NCI-H526 (cell line): Measurements from ENCODE around the gene SMC5.
"Not testable (repeated sequence)": the region's sequence is repeated elsewhere in the genome, so short reads cannot be mapped to it uniquely, and the experiment has no call there.

Experiments used
- DNase-seq, 2 experiments: peaks; one replicate each; lab custom pipeline; 2025; lab: John Stamatoyannopoulos, UW

SMC5 gene

DNA sequence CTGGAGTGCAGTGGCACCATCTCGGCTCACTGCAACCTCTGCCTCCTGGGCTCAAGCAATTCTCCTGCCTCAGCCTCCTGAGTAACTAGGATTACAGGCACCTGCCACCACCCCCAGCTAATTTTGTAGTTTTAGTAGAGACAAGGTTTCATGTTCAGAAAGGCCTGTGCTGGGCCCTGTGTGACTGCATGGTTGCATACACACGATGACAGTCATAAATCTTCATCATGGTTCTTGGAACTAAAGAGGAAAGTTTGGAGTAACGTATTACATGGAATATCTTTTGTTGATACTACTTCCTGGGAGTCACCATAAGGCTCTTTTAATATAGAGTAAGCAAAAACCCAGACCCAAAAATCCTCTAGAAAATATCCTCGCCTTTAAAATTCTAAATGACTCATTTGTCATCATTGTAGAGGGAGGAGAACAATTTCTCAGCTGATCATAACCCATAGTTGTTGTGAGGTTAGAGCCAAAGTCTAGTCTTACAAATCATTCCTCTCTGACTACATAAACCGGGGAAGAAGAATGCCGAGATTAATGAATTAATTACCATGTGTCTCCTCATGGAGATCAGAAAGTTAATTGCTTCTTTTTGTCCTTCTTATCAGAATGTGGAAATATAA lies 108.6 kb downstream of the SMC5 start:
- DNase-seq: no peak

DNA sequence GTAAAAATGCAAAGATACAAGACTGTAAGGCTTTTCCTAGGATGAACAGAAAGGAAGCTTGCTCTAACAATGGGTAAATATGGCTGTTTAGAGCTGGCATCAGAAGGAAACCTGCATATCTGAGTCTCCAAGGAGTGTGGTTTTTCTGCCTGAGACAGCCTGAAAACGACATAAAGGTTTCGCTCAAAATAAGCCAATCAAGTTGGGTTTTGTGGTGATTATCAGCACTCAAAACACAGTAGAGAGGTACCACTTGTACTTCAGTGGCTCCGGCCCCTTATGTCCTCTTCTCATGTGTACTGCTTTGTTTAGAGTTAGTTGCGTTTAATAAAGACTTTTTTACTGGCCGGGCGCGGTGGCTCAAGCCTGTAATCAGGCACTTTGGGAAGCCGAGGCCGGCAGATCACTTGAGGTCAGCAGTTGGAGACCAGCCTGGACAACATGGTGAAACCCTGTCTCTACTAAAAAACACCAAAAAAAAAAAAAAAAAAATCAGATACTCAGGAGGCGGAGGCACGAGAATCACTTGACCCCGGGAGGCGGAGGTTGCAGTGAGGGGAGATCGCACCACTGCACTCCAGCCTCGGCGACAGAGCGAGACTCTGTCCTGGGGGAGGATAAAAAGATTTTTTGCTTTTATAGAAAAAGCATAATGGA lies 116.3 kb downstream of the SMC5 start:
- DNase-seq: no peak

DNA sequence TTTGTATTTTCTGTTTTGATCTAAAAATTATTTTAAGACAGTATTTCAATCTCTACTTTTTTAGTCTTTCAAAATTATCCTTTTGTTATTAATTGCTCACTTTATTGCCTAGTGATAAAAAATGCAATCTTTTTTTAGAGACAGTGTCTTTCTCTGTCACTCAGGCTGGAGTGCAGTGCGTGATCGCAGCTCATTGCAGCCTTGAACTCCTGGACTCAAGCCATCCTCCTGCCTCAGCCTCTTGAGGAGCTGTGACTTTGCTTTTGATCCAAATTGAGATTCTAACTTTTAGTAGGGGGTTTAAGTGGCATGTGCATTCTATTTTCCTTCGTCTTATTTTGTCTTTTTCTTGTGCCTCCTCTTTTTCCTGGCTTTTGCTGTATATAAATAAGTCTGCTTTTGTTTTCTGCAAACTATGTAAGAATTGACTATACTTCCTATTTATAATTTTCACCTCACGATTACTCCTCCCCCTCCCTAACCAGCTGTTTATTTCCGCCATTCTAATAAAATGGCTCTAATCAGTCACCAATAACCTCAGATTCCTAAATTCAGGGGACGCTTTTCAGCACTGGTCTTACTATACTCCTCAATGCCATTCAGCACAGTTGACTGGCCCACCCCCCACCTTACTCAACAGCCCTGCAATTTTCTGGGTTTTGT lies 123.4 kb downstream of the SMC5 start:
- no peak for DNase-seq

DNA sequence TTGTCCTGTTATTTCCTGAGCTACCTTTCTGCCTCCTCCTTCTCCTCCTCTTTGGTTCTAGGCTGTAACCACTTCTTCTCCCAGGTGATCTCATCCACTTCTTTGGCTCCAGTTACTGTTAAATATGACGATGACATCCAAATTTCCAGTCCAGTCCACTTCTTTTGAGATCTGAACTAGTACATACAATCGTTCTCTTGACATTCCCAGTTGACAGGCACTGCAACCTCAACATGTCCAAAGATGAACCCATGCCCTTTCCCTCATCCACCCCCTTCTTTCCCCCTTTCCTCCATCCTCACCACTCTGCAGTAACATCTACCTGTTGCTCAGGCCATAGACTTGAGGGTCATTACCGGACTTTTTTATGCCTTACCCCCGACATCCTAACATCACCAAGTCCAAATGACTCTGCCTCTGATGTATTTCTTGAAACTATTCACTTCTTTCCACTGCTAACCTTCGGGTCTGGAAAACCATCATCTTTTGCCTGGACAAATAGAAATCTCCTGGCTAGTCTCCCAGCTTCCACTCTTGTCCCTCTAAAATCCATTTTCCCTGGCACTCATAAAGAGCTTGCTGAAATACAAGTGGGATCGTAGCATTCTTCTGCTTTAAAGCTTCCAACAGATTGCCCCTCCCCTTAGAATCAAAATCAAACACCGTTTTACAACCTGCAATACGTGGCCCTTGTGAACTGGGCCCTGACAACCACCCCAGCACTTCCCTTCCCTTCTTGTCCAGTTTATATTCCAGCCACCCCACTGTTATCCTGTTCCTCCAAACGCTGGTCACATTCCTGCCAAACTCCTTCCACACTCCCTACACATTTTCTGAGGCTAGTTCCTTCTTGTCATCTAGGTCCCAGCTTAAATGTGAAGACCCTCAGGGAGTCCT lies 124.2 kb downstream of the SMC5 start:
- no peak for DNase-seq

DNA sequence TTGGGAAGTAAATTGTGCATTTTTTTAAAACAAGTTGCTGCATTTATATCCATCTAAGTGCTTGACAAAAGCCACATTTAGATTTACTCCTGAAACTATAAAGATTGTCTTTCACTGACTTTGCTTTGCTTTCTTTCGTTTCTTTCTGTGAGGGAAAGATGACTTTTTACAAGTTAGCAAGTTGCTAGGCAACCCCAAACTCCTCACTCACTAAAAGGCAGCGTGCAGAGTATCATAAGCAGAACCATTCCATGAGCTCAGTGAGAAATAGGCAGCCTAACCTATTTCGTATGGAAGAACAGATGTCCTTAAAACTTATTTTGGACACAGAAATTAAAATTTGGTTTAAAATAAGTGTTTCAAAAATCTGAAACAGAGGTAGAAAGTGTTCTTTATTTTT lies 126.6 kb downstream of the SMC5 start:
- no peak for DNase-seq

DNA sequence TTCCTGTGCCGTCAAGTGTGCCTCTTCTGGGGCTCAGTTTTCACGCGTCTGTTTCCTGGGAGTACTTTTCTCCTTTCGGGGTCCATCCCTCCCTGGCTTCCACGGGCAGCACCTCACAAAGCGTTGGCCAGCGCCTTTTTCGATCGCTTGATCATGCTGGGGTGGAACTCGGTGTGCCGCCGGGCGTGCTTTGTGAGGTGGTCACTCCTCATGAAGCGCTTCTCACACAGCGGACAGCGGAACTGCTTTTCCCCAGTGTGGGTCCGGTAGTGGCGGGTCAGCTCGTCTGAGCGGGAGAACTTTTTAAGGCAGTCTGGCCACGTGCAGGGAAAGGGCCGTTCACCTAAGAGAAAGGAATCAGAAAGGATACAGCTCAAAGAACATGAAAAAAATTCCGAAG lies 128.9 kb downstream of the SMC5 start:
- no peak for DNase-seq

DNA sequence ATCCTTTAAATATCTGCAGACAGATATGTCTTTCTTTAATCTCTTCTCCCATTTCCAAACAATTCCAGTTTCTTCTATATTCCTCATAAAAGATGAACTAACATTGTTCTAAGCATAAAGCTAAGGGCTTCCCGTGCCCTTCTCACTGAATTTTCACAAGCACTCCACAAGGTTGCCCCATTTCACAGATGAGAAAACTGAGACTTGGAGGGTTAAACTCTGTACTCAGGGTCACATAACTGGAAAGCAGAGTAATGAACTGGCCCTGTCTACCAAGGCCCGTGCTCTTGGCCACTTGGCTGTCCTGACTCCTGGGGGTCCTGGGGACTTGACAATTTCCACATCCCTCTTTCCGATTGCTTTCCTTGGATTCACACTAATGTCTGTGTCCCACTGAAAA lies 130.4 kb downstream of the SMC5 start:
- no peak for DNase-seq

DNA sequence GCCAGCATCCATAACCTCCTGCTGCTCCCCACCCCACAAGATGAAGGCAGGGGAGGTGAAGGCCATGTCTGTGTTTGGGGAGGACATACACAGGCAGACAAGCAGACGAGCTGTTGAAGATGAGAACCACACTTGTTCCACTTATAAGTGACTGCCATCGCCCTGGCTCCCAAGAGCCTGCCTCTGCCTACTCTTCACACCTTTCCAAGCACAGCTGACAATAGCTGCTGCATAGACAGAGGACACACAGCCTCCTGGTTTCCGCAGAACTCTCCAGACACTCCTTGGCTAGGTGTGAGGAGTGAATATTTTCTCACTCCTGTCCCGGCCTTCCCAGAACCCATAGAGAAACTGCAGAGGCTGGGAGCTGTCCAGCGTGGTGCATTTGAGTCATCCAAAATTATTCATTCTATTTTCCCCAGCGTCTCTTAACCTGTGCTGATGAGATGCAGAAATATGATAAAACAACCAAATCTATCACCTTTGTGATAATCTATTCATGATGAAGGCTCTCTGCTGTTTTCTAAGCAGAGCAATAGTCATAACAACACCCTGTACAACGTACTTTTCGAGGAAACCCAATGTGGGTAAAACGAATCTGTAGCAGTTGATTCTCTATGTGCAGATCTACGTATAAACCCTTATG lies 131.0 kb downstream of the SMC5 start:
- DNase-seq: no peak

DNA sequence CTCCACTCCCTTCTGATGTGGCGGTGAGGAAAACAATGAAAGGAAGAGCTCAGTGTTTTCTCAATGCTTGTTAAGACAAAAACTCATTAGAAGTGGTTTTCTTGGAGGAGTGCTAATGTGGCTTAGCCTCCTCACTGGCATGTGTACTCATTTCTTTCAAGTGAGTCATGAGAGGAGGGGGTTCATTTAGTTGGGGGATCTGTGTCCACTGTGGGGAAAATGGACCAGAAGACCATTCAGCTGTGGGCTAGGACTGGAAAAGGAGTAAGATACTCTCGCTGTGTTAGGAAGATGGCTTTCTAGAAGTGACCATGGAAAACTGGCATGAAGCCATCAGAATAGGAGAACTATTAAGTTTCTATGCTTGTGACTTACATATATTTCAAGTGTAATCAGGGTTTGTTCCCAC lies 132.2 kb downstream of the SMC5 start:
- DNase-seq: no peak

DNA sequence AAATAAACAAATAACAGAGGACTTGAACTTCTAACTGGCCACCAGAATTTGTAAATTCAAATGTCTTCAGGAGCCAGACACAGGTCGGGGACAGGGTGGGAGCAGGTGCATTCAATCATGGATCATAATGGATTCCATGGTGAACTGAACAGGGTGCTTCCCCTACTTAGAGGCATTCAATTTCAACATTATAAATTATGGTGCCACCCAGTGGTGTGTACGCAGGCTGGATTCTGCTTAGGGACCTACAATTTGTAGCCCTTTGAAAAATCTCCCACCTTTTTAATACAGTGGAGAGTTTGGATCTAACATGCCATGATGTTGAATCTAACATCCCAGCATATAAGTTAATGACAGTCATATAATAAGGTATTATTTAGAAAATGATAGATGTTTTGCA lies 133.4 kb downstream of the SMC5 start:
- peak in 1 of 2 experiments; percentile 42 for DNase-seq

DNA sequence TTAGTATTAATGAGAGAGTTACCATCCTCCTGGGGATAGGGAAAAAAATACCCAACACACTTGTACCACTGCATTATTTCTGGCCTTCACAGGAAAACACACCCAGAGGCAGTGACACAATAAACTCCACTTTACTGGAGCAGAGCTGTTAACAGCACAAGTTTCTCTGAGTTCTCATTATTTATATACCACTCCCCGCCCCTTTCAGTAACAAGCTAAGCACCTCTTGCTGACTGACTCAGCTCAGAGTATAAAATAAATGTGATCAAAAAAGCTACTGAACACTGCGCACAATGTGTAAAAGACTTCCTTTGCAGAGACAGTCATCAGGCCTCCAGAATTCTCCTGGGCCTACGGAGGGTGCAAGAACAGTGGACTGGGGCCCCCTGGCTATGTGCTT lies 134.1 kb downstream of the SMC5 start:
- no peak for DNase-seq

DNA sequence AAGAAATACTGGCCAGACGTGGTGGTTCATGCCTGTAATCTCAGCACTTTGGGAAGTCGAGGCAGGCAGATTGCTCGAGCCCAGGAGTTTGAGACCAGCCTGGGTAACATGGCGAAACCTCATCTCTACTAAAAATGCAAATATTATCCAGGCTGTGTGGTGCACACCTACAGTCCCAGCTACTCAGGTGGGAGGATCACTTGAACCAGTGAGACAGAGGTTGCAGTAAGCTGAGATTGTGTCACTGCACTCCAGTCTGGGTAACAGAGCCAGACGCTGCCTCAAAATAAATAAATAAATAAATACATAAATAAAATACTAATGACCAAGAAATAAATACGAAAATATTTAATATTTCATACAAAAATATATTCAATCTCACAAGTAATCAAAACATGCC lies 136.9 kb downstream of the SMC5 start:
- peak in 1 of 2 experiments; percentile 10 for DNase-seq

DNA sequence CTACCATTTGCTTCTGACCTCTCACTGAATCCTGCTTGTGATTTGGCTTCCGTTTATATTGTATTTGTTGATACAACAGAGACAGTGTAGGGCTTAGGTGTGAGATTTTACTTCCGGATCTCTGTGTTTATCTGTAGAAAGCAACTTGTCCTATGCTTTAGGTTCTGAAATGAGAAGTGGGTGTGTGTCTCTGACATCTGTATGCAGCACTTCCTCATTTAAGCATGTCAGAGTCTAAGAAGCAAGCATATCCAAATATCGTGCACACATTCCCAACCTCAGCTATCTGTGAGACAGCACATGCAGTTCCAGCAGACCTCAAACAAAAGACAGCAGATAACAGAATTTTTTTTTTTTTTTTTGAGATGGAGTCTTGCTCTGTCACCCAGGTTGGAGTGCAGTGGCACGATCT lies 139.4 kb downstream of the SMC5 start:
- no peak for DNase-seq

DNA sequence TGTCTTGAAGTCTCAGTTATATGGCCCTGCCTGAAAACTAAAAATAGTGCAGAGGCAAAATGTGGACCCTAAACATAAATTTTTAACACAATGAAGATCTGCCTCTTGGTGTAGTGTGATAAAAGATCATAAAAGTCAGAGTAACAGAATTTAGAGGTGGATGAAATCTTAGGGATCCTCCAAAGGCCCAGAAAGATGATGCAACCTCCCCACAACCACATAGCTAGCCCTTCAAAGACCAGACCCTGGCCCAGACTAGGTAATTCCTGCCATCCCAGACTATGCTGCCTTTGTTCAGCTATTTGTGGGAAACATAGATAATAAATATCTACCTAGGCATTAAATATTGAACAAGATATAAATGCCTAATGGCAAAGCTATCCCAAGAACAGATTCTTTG lies 140.4 kb downstream of the SMC5 start:
- DNase-seq: no peak

DNA sequence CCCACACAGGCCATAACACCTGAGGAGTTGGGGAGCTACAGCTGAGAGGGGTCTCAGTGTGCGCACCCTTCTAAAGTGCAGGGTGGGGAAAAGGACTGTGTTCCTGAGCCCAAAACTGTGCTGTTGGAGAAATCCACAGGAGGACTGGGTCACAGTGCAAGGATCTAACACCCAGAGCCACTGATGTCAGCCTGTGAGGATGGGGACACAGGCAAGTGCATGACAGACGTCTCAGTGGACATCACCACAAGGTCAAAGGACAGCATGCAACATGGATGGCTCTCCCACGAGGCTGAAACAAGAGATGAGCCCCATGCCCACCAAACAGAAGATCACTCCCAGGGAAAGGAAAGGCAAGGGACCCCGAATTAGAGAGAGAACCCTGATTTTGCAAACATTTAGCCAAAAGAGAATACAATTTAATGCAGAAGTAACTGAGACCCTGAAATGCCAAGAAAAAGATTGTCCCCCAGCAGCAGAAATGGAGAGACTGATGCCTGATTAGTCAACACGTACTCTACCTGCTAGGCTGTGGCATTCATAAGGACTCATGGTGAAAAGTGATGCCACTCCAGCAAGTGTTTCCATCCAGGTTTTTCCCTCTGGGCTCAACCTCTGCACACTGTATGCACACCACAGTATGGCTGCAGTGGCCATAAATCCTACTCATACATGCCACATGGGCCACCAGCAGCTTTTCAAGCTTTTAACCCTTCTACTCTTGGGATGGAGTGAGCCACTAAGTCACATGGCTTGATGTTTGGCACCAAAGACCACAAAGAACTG lies 141.5 kb downstream of the SMC5 start:
- DNase-seq: no peak

DNA sequence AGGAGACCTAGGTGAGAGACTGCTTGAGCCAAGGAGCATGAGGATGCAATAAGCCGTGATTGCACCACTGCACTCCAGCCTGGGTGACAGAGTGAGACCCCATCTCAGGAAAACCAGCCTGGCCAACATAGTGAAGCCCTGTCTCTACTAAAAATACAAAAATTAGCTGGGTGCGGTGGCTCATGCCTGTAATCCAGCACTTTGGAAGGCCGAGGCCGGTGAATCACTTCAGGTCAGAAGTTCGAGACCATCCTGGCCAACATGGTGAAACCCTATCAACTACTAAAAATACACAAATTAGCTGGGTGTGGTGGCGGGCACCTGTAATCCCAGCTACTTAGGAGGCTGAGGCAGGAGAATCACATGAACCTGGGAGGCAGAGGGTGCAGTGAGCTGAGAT lies 142.5 kb downstream of the SMC5 start:
- DNase-seq: not testable (repeated sequence)

DNA sequence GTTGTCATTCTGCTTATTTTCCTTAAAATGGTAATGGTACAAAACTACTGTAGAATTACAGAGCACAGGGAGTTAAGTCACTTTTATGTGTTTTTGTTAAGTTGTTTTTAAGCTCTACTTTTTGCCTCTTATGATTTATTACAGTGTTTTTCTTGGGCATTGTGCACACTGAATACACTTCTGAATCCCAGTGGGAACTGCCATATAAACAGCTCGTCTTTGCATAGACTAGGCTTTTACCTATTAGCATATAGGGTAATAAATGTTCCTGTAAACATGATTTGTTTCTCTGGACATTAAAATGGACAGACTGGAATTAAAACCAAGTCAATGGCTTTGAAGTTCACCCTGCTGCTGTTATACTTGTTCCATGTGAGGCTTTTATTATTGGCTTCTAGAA lies 143.4 kb downstream of the SMC5 start:
- peak in 1 of 2 experiments; percentile 24 for DNase-seq

DNA sequence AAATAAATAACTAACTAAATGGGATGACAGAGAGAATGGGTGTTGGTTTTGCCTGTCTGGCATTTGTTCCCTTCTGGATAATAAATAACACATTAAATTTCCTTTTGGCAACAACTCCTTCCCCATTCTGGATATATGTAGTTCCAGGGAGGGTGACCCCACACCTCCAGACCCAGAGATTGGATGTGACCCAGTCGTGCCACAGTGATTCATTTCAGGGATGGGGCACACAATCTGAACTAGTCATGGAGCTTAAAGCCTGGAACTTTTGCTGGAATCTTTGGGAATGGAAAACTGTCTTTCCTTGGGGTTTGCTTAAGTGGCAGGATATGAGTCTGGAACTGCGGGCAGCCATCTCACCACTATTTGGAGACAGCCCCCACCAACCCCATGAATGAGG lies 144.4 kb downstream of the SMC5 start:
- no peak for DNase-seq

DNA sequence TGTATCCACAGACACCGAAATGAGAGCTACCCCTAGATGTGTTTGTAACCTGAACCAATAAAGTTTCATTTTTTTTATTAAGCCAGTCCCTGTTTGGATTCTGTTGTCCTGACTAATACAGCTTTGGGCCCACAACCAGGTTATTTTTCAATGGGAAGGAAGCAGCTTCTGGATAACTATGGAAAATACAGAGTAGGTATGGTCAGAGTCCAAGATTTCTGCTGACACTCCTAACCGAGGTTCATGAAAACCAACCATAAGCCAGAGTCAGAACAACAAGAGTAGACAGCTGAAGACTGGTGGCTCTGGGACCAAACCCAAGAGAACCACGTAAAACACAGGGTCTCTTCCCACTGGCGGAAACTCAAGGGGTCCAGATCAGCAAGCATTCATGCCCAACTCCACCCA lies 144.8 kb downstream of the SMC5 start:
- no peak for DNase-seq

DNA sequence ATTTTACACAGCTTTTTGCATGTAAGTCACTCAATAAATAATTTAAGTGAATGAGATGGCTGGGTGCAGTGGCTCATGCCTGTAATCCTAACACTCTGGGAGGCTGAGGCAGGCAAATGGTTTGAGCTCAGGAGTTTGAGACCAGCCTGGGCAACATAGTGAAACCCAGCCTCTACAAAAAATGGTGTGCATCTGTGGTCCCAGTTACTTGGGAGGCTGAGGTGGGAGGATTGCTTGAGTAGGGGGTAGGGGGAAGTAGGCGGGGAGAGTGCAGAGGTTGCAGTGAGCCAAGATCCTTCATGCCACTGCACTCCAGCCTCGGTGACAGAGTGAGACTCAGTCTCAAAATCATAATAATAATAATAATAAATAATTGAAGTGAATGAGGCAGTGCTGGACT lies 145.5 kb downstream of the SMC5 start:
- no peak for DNase-seq
